ENCODE results near the gene NDUFB10.
"Not testable (repeated sequence)": the region's sequence is repeated elsewhere in the genome, so short reads cannot be mapped to it uniquely, and the experiment has no call there.

NDUFB10 gene

DNA sequence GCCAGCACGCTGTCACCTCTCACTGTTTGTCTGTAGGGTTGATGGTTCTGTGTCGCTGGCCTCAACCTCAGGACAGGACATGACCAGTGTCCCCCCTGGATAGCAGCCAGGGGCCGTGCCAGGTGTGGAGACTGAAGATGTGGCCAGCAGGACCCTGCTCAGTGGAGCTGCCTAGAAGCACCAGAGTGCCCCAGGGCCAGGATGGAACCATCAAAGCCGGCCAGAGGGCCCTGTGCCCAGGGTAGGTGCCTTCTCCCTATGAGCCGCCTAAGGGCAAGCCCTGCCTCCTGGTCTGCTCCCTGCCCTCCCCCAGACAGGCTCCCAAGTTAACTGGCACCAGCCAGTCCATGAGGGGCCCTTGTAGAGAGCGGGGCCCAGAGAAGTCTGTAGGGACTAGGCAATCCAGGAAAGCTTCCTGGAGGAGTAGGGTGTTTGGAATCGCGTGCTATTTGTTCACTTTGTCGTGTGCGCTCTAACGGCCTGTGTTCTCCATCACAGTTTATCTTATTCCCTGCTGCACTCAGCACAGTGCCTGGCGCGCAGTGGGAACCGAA, 546 bp upstream of the NDUFB10 start:
- DNase-seq (ENCODE audit: low read depth), result no peak
- in situ Hi-C loops (cut with HindIII; ENCODE audit: low sequenced_read_pairs), result no loop called here
- peak overlapping the region; percentile 83 for H3K4me3 ChIP-seq (ENCODE audit: low read depth, low read length)
- TF ChIP-seq, protein P1, sequence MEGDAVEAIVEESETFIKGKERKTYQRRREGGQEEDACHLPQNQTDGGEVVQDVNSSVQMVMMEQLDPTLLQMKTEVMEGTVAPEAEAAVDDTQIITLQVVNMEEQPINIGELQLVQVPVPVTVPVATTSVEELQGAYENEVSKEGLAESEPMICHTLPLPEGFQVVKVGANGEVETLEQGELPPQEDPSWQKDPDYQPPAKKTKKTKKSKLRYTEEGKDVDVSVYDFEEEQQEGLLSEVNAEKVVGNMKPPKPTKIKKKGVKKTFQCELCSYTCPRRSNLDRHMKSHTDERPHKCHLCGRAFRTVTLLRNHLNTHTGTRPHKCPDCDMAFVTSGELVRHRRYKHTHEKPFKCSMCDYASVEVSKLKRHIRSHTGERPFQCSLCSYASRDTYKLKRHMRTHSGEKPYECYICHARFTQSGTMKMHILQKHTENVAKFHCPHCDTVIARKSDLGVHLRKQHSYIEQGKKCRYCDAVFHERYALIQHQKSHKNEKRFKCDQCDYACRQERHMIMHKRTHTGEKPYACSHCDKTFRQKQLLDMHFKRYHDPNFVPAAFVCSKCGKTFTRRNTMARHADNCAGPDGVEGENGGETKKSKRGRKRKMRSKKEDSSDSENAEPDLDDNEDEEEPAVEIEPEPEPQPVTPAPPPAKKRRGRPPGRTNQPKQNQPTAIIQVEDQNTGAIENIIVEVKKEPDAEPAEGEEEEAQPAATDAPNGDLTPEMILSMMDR (IDR thresholded peaks at IDR 0.05; ENCODE audit: low read depth, low read length, missing control alignments), result no peak

DNA sequence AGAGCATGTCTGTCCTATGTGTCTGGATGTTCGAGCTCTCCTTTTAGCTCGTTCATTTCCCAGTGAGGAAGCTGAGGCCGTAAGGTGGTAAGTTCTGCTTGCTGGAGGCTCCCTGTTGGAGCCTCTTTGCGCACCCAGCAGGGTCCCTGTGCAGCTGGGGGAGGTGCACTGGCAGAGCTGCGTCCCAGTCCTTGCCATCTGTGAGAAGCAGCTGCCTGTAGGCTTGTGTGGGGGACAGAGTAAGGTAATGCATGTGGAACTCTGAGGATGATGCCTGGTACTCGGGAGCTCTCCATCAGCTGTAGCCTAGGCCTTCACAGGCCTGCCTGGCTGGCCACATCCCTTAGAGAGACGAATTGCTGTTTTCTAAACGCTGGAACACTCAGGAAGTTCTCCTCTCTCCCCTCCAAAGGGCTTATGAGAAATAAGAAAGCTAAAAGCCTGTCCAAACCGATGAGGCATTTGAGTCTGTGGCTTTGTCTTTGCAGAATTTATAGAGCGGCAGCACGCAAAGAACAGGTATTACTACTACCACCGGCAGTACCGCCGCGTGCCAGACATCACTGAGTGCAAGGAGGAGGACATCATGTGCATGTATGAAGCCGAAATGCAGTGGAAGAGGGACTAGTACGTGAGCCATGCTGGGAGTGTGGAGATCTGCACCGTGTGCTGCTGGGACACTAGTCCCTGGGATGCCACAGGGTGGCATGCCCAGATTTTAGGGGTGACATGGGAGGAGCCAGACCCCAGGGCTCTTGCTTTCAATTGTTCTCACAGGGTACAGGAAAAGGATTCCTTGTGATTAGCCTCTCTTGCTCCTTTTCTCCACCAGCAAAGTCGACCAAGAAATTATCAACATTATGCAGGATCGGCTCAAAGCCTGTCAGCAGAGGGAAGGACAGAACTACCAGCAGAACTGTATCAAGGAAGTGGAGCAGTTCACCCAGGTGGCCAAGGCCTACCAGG, 1.6 kb downstream of the NDUFB10 start:
- TF ChIP-seq, protein P1 (IDR thresholded peaks at IDR 0.05; ENCODE audit: low read depth, low read length, missing control alignments), result no peak
- no peak for DNase-seq (ENCODE audit: low read depth)
- H3K4me3 ChIP-seq (ENCODE audit: low read depth, low read length), result peak overlapping the region; percentile 83
- in situ Hi-C loops (cut with HindIII; ENCODE audit: low sequenced_read_pairs), result no loop called here

DNA sequence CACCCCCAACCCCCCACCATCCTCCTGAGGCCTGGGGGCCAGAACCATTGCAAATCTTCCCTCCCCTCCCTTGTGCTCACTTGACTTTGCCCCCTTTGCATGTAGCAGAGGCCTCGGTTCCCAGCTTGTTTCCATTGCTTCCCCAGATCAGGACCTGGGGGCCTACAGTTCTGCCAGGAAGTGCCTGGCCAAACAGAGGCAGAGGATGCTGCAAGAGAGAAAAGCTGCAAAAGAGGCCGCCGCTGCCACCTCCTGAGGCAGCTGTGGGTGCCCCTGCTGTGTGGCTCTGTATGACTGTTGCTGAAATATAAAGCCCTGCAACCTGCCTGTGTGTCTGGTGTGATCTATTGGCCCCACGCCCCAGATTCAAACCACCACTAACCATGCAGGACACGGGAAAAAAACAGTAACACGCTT, 2.3 kb downstream of the NDUFB10 start:
- no peak for DNase-seq (ENCODE audit: low read depth)
- in situ Hi-C loops (cut with HindIII; ENCODE audit: low sequenced_read_pairs), result no loop called here
- TF ChIP-seq, protein P1 (IDR thresholded peaks at IDR 0.05; ENCODE audit: low read depth, low read length, missing control alignments), result no peak
- H3K4me3 ChIP-seq (ENCODE audit: low read depth, low read length), result no peak overlapping the region

DNA sequence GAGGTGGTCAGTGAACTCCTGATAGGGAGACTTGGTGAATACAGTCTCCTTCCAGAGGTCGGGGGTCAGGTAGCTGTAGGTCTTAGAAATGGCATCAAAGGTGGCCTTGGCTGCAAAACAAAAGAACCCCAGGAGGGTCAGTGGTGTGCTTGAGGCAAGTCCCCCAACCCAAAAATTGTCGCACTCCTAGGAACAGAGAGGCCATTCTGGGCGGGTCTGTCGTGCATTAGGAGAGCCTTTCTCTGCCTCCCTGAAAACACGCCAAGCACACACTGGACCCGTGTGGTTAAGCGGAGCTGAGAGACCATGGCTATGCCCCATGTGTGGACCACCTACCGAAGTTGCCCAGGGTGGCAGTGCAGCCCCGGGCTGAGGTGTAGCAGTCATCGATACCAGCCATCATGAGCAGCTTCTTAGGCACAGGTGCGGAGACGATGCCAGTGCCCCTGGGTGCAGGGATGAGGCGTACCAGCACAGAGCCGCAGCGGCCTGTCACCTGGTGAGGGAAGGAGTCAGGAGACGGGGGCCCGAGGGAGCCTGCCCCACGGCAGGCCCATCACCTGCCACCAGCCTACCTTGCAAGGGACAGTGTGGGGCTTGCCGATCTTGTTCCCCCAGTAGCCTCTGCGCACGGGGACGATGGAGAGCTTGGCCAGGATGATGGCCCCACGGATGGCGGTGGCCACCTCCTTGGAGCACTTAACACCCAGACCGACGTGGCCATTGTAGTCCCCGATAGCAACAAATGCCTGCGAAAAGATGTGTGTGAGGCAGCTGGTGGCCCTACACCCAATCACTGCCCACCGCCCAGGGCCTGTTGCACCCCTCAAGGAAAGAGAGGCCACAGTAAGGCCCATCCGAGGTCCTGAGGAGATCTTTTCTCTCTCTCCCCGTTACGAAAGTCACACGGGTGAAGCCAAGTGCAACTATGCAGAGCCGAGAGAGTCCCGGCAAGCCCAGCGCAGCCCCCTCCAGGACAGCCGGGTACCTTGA, 3.1 kb downstream of the NDUFB10 start:
- DNase-seq (ENCODE audit: low read depth); in situ Hi-C loops (cut with HindIII; ENCODE audit: low sequenced_read_pairs): not testable (repeated sequence)
- peak overlapping the region; percentile 98 for H3K4me3 ChIP-seq (ENCODE audit: low read depth, low read length)

DNA sequence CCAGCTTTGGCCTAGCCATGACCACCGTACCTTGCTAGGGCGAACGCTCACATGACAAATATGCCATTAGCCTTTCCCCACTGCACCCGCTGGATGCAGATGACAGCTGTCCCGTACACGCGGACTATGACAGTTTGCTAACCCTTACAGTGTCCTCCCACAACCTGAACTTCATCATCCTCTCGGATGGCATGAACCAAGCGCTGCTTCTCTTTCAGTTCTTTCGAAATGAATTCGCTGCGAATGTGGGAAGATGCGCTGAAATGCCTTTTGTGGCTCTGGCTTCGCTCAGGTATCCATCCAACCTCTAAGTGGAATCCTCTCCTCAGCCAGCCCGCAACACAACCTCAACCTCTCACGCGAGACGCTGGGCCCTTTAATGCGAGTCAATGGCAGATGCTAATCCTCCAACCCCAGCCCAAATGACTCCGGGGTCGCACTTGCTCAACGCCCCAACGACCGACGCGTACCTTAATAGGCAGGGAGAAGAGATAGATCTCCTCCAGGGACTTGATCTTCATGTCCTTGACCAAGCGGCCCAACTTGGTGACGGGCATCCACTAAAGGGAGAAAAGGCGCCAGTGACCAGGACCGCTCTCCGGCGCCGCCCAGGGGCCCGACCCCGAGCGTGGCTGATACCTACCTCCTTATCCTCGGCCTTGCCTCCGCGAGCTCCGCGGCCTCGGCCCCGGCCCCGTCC, 4.6 kb downstream of the NDUFB10 start:
- DNase-seq (ENCODE audit: low read depth), result no peak

More for the DNA sequence above, 4.6 kb downstream of the NDUFB10 start:
- in situ Hi-C loops (cut with HindIII; ENCODE audit: low sequenced_read_pairs), result no loop called here
- peak overlapping the region; percentile 98 for H3K4me3 ChIP-seq (ENCODE audit: low read depth, low read length)
- TF ChIP-seq, protein P1 (IDR thresholded peaks at IDR 0.05; ENCODE audit: low read depth, low read length, missing control alignments), result no peak
